ENCODE measurements around the gene TRIM47.

DNA sequence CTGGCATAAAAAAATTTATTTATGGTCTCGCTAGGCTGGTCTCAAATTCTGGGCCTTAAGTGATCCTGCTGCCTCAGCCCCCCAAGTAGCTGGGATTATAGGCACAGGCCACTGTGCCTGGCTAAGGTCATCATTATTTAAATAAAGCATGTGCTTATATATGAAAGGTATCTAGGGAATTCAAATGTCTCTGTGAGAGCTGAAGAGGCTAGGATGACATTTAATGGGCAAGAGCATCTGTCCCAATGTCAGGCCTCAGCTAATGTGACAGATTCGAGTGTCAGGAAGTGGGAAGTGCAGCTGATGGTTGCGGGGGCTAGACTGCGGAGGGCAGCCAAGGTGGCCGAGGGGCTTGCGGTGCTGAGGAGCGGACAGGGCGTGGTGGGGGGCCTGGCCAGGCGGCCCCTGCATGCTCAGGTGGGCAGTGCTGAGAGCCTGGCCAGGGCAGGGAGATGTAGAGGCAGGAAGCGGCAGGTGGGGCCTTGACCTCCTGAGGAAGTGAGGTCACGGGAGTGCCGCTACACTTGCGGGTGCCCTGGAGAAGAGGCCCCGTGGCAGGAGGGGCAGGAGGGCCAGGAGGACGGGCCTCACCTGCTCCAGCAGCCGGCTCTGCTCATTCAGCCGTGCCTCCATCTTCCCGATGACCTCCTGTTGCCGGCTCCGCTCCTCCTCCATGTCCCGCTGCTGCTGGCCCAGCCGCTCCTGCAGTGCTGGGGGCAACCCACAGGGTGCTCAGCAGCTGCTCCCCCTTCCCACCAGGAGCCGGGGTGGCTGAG is 38.9 kb upstream of the TRIM47 start:
- TF ChIP-seq, protein P1, sequence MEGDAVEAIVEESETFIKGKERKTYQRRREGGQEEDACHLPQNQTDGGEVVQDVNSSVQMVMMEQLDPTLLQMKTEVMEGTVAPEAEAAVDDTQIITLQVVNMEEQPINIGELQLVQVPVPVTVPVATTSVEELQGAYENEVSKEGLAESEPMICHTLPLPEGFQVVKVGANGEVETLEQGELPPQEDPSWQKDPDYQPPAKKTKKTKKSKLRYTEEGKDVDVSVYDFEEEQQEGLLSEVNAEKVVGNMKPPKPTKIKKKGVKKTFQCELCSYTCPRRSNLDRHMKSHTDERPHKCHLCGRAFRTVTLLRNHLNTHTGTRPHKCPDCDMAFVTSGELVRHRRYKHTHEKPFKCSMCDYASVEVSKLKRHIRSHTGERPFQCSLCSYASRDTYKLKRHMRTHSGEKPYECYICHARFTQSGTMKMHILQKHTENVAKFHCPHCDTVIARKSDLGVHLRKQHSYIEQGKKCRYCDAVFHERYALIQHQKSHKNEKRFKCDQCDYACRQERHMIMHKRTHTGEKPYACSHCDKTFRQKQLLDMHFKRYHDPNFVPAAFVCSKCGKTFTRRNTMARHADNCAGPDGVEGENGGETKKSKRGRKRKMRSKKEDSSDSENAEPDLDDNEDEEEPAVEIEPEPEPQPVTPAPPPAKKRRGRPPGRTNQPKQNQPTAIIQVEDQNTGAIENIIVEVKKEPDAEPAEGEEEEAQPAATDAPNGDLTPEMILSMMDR (IDR thresholded peaks at IDR 0.05; ENCODE audit: low read depth, low read length, missing input control): no peak
- TF ChIP-seq, protein P2, sequence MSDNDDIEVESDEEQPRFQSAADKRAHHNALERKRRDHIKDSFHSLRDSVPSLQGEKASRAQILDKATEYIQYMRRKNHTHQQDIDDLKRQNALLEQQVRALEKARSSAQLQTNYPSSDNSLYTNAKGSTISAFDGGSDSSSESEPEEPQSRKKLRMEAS (IDR thresholded peaks at IDR 0.05): no peak
